ENCODE measurements around the gene SPATA21.
"Not testable (repeated sequence)": the region's sequence is repeated elsewhere in the genome, so short reads cannot be mapped to it uniquely, and the experiment has no call there.

The SPATA21 gene, protein sequence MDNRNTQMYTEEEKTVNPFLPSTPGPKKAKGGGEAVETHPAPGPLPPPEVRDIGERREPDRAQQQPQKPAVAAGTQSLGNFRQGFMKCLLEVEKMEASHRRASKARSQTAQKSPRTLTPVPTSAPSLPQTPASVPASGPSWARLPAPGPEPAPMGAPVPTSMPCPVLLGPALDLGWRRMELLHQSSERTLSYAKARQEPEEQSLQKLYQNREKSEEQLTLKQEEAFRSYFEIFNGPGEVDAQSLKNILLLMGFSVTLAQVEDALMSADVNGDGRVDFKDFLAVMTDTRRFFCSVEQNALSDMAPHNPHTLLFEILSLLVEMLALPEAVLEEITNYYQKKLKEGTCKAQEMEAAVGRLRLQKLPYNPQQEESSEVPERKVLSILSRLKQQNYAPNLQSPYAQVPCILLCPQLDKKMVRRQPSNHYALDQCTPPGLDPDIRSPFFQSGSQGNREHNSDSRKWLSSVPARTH

DNA sequence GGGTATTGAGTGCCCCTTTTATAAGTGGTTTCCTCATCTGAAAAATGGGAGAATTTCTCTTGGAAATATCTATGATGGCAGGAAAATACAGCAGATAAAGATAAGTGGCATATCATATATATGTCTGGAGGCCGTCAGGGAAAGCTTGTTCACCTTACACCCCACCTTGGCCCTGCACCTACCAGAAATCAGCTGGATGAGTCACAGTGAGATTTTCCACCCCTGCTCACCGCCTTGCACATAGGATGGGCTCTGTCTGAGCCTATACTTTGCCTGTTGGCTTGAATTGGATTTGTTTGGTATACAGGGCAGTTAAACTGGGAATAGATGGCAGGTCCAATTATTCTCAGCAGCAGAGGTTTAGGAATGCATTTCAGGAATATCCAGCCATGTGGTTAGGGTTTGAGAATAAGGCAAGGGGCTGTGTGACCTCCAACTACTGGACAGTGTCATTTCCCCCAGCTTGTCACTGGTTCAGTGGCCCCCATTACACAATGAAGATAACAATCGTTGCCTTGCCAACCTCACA is at the start of gene SPATA21:
Gene SPATA21 (minus strand): TSS at position 479 of the 529 bp plus-strand sequence. CDS start 6,053 bp downstream, outside the sequence.
- DNase-seq (ENCODE audit: low spot score): no peak

DNA sequence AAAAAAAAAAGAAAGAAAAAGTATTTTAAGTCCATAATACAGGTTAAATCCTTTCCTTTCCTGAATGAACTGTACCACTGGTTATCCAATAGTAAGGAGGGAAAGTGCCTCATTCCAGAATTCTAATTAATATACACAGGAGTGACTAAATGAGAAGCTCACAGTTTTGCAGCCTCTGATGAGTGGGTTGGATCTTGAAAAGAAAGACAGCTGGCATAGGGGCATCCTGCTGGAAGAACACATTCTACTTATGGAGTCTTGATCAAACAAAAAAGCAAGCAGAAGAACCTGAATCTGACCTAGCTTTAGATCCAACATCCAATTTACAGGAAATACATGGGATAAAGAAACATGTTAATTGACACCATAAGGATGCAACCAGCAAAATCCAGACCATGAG is 49.8 kb upstream of the SPATA21 start:
- DNase-seq (ENCODE audit: low spot score): not testable (repeated sequence)

DNA sequence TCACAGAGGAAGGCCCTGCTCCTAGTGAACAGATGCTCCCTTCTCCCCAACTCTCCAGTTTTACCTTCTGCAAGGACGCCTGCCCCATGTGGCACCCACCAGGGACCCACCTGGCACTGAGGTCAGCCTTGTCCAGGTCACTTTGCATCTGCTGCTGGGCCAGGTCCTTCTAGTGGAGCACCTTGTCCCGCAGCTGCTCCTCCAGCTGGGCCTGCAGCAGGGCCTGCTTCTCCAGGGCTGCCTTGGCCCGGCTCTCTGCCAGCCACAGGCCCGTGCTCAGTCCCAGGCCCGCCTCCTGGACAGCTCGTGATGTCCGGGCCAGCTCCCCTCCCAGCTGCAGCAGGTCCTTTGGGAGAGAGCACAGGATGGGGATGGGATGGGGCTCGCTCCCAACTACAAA is 49.1 kb upstream of the SPATA21 start:
- not testable (repeated sequence) for DNase-seq (ENCODE audit: low spot score)

DNA sequence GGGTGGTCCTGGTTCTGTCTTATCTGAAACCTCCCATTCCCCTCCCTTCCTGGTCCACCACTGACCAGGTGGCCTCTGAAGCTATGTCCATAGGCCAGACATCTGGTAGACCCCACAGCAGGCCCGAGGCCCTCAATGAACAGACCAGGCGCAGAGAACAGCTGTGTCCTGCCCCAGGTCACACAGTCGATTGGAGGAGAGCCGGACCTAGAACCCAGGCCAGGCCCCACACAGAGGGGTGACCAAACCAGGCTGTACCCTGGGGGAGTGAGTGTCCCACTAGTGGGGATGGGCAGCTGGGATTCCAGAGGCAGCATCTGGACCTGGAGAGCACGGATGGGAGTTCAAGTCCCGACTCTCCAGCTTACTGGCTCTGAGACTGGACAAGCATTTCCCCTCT is 47.7 kb upstream of the SPATA21 start:
- DNase-seq (ENCODE audit: low spot score): no peak

DNA sequence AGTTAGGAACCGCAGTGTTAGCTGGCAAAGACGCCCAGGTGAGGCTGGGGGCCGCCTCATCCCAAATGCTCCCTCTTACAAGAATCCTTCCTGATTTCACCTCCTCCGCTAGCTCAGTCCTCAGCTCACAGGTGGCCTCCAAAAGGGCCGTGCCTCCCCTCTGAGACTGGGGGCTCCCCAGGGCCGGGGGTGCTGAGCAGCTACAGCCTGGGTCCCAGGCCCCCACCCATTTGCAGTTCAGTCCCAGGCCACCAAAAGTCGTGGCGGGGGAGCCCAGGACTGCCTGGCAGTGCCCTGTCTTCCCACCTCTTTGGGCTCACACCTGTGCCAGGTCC is 47.2 kb upstream of the SPATA21 start:
- DNase-seq (ENCODE audit: low spot score): no peak

DNA sequence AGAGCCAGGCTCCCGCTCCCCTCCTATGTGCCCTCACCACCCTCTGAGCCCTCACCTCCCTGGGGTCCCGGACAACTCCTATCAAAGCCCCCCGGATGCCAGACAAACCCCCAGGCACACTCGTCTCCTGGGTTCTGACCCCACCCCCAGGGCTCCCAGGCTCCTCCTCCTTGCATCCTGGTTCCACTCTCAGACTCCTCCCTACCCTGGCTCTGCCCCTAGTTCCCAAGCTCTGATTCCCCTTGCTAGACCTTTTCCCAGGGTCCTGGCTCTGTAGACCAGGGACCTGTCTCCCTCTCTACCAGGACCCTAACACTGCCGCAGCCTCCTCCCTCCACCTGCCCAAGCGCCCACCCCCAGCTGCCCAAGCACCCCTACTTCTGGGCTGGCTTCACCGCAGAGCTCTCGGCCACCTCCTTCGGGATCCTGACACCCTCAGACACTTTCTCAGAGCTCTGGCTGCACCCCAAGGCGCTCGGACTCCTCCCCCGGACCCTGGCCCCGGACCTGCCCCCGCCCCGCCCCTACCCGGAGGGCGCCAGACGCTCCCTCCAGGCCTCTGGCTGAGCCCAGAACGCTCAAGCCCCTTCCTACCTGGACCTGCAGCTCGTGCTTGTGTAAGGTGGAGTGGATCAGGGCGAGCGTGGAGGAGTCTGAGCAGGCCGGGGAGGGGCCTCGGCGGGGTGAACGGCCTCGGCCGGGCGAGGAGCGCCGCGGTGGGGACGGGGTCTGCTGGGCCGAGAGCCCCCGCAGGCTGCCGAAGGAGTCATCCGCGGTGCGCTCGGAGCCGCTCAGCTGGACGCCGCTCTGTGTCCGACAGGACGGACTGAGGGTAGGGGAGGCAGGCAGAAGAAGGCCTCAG is 46.6 kb upstream of the SPATA21 start:
- DNase-seq (ENCODE audit: low spot score): not testable (repeated sequence)

DNA sequence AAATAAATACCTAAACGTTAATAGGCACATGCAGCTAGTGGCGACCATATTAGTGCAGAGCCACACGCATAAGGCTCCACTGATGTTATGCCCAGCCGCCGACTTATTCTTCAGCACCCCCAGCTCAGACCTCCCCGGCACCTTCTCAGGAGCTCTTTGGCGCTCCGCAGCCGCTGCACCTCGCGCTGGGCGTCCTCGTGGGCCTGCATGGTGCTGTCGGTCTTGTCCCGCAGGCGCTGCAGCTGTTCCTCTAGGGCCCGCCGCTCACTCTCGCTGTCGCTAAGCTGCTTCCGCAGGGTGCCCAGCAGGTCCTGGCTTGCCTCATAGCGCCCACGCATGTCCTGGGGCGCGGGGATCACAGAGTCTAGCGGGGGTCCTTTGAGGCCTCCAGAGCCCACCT is 45.9 kb upstream of the SPATA21 start:
- not testable (repeated sequence) for DNase-seq (ENCODE audit: low spot score)

DNA sequence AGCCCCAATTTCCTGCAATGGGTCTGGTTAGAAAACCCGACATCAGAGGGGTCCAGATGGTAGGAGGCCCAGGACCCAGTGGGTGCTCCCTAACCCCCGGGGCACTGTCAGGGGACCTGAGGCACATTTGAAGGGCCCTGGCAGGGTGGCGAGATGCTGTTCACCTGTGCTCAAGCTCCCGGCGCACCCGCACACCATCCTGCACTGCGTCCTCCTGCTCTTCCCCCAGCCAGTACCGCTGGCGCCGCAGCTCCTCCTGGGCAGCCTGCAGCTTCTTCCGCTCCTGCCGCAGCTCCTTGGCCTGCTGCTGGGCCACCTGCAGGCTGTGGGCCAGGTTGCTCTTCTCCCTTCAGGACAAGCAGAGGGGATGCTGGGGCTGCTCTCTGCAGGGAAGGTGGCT is 40.9 kb upstream of the SPATA21 start:
- no peak for DNase-seq (ENCODE audit: low spot score)

DNA sequence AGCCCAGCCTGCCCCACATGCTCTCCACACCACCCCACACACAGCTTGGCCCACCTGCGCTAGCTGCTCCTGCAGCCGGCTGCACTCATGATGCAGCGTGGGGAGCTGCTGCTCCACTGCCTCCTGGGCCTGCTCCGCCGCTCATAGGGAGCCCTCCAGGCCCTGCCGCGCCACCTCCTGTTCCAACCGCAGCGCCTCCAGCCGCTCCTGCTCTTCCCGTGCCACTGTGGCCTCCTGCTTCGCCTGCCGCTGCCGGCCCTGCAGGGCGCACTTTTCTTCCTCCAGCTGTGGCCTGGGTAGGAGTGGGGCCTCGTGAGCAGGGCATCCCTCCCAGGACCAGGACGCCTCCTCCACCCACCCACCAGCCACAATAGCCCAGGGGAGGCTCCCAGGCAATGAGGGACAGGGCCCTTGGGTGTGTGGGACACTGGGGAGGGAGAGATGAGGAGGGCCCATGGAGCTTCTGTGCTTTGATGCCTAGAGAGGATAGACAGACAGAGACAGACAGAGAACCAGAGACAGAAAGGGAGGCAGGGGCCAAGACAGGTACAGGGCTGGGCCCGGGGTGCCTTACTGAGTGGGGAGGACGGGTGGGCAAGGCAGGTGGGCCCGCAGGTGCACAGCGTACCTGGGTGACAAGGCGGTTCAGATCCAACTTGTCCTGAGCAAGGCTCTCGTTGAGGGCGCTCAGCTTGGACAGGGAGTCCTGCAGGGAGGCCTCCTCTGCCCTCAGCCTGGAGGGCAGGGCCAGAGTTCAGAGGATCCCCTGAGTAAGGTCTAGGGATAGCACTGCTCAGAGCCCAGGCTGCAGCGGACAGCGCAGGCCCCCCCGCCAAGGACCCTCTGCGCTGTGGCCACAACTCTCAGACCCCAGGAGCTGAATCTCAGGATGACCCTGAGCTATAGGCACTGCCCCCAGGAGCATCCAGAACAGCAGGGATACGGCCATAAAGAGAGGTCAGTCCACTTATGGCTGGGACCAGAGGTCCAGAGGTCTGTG is 38.8 kb upstream of the SPATA21 start:
- not testable (repeated sequence) for DNase-seq (ENCODE audit: low spot score)

DNA sequence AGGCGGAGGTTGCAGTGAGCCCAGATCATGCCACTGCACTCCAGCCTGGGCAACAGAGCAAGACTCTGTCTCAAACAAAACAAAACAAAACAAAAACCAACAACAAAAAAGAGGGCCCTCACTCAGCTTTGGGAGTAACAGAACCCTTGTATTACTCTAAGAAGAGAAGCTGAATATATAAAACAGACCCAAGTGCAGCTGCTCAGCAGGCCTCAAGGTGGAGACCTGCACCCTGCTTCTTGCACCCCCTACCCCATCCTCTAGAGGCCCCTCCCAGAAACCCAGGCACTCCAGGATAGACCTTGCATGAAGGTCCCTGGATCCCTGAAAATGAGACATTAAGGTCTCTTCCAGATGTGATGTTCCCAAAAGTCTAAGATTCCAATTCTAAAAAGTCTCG is 37.7 kb upstream of the SPATA21 start:
- not testable (repeated sequence) for DNase-seq (ENCODE audit: low spot score)

DNA sequence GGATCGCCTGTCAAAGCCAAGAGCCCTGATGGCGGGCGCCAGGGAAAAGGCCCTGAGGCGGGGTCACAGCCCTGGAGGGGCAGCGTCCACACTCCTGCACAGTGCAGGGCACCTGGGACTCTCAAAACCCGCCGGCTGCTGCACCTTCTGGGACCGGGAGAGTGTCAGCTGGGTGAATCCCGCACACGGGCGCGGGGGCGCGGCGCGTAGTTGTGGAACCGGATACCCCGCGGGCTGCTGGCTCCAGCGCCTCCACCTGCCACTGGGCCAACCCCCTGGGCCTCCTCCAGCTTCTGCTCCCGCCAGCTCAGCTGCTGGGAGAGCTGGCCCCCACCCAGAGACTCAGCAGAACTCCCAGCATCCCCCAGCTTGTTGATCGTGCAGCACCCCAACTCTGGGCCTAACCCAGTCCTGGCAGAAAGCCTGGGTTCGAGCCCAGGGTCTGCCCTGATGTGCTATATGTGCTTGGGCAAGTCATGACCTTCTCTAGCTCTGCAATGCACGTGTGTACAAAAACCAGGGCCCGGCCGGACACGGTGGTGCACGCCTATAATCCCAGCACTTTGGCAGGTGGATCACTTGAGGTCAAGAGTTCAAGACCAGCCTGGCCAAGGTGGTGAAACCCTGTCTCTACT is 37.1 kb upstream of the SPATA21 start:
- no peak for DNase-seq (ENCODE audit: low spot score)

DNA sequence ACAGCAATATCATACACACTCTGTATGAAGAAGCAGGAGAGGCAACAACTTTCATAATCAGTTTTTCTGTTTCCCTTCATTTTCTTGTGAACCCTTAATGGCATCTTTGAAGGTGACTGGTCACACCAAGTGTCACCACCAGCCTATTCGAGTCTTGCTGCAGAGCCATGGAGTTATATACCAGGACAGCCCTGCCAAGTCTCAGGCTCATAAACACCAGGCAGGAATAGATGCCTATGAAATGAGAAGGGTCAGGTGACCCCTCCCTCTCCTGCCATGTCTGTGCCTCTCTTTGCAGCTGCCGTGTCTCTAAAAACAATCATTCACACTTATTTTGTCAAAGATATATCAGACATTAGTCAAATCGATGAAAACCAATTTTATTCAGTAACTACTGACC is 31.3 kb upstream of the SPATA21 start:
- DNase-seq (ENCODE audit: low spot score): no peak

DNA sequence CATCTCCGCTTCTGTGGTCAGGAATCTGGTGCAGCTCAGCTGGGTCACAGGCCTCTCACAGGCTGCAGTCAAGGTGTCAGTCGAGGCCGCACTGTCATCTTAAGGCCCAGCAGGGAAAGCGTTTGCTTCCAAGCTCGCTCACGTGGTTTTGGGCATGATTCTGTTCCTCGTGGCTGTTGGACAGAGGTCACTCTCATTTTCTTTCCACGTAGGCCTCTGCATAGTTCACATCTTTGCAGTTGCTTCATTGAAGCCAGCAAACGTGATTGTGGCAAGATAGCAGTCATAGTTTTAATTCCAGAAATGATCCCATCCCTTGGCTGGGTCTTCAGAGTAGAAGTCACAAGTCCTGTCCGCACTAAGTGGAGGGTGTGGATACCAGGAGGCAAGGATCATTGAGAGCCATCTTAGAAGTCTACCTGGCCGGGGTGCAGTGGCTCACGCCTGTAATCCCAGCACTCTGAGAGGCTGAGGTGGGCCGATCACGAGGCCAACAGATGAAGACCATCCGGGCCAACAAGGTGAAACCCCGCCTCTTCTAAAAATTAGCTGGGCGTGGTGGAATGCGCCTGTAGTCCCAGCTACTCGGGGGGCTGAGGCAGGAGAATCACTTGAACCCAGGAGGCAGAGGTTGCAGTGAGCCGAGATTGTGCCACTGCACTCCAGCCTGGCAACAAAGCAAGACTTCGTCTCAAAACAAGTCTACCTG is 27.8 kb upstream of the SPATA21 start:
- no peak for DNase-seq (ENCODE audit: low spot score)

DNA sequence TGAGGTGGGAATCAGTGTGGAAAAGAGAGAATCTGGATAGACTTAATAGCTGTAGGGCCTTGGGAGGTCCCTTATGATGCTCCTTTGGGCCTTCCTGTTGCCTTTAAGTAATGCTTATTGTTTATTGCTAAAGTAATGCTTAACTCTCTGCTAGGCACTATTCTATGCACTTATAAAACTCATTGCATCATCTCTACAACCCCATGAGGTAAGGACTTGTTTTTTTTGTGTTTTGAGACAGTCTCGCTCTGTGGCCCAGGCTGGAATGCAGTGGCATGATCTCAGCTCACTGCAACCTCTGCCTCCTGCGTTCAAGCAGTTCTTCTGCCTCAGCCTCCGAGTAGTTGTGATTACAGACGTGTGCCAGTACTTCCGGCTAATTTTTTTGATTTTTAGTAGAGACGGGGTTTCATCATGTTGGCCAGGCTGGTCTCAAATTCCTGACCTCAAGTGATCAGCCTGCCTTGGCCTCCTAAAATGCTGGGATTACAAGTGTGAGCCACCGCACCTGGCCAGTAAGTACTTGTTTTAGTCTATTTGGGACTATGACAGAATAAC is 25.6 kb upstream of the SPATA21 start:
- DNase-seq (ENCODE audit: low spot score): no peak

DNA sequence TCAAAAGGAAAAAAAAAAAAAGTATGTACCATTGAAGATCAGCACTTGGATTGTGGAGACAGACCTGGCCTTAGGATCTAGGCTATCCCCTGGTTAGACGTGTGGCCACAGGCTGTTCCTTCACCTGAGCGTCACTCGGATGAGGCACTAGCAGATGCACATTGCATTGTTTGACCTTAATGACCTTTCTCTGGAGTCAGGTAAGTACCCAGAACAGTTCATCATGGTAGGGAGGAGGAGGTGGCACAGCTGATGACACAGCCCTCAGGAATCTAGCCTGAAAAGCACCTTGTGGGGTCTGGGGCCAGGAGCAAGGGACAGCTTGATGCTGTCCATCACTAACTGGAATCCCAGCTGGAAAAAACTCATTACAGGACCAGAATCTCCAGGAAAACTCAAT is 24.5 kb upstream of the SPATA21 start:
- DNase-seq (ENCODE audit: low spot score): no peak

DNA sequence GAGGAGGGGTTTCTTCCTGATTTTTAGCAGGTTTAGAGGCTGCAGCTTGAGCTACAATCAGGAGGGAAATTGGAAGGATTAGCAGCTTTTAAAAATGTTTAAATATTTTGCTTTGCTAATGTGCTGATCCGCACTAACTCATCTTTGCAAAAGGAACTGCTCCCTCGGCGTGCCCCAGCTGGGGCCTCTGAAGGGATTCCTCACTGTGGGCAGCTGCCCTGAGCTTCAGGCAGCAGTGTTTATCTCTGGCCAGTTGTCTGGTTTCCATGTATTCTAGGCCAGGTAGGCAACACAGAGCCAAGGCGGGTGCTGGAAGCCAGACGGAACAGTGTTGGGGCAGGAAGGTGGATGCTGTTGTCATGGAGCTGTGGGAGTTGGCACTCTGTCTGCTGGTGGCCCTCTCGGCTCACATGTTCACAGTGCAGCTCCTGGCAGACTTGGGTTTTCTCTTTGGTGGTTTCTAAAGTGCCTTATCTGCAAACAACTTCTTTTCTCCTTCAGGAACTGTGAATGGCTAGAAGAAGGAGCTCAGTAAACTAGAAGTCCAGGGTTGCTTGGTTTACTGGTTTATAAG is 22.2 kb upstream of the SPATA21 start:
- DNase-seq (ENCODE audit: low spot score): no peak

DNA sequence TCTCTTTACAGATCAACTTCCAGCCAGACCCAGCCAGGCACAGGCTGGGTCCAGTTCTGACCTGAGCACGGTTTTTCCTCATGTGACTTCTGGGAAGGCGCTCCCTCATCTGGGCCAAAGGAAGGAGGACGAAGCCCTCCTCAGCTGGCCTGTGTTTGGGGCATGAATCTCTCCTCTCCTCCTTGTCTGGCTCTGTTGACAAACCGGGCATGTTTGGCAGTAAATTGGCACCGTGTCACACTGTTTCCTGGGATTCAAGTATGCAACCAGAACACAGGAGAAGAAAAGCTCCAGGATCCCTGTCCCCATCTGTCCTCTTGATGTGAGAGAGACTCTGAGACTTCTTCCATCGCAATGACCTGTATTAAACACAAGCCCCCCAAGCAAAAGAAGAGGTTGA is 21.6 kb upstream of the SPATA21 start:
- no peak for DNase-seq (ENCODE audit: low spot score)

DNA sequence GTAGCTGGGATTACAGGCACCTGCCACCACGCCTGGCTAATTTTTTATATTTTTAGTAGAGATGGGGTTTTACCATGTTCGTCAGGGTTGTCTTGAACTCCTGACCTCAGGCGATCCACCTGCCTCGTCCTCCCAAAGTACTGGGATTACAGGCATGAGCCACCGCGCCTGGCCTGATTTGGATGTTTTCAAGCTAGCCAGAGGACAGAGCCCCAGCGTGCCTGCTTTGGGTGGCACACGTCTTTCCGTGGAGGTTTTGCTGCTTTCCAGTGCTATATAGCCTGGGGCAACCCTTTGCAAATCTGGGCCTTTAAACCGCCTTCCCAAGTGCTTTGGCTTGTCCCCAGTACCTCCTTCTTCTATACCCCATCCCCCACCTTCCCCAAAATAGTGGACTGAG is 18.9 kb upstream of the SPATA21 start:
- not testable (repeated sequence) for DNase-seq (ENCODE audit: low spot score)

DNA sequence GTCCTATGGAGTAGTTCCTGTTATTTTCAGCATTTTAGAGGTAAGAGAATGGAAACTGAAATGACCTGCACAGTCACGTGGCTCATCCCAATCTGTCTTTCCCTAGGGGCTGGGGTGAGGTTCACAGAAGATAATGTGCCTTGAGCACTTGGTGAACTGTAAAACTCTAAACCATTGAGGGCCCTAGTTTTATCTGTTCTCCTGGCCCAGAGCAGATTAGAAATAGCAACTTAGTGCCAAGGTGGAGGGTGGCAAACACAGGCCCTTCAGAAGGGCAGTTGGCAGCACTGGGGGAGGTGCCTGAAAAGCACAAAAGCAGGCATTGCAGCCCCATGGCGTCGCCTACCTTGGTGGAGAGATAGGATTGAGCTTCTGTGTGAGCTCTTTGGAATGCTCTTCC is 17.7 kb upstream of the SPATA21 start:
- DNase-seq (ENCODE audit: low spot score): not testable (repeated sequence)
